Measurements from ENCODE around the gene SLA2.
"Not testable (repeated sequence)": the region's sequence is repeated elsewhere in the genome, so short reads cannot be mapped to it uniquely, and the experiment has no call there.

The SLA2 gene

DNA sequence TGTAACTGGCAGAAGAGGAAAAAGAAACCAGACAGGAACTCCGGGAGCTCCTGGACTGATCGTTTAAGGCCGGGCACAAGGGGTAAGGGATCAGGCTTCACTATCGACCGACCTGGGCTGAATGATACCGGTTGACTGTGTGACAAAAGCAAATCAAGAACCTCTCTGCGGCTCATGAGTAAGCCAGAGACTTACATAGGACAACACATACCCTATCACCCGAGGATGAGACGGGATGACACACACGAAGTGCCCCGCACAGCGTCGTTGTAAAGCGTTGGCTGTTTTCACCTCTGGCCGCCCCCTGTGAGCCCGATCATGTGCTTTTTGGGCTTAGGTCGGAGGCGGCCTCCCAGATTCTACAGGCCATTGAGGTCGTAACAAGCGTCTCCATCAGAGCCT is 73.3 kb downstream of the SLA2 start:
- no peaks in the 10 kb centered on the region for H3K27me3 ChIP-seq
- H3K9me3 ChIP-seq: no peaks in the 10 kb centered on the region
- H3K36me3 ChIP-seq: no peaks in the 10 kb centered on the region
- no peak for TF ChIP-seq CTCF (IDR thresholded peaks at IDR 0.05; ENCODE audit: low read depth, low read length)
- no peak overlapping the region; the same call in 1 of the 2 replicates for H3K4me3 ChIP-seq (ENCODE audit: low read depth, low read length)
- DNase-seq: no peak
- H3K4me1 ChIP-seq: peaks cover 7% of the 10 kb centered on the region; the same call in 1 of the 2 replicates

GRCh38 chr20:36571564-36572504 is 74.2 kb downstream of the SLA2 start:
- TF ChIP-seq CTCF (IDR thresholded peaks at IDR 0.05; ENCODE audit: low read depth, low read length): no peak
- no peak overlapping the region for H3K4me3 ChIP-seq (ENCODE audit: low read depth, low read length)
- no peak for DNase-seq
- H3K4me1 ChIP-seq: peaks cover 7% of the 10 kb centered on the region; the same call in 1 of the 2 replicates
- H3K9me3 ChIP-seq: no peaks in the 10 kb centered on the region
- no peaks in the 10 kb centered on the region for H3K27me3 ChIP-seq
- no peaks in the 10 kb centered on the region for H3K36me3 ChIP-seq

DNA sequence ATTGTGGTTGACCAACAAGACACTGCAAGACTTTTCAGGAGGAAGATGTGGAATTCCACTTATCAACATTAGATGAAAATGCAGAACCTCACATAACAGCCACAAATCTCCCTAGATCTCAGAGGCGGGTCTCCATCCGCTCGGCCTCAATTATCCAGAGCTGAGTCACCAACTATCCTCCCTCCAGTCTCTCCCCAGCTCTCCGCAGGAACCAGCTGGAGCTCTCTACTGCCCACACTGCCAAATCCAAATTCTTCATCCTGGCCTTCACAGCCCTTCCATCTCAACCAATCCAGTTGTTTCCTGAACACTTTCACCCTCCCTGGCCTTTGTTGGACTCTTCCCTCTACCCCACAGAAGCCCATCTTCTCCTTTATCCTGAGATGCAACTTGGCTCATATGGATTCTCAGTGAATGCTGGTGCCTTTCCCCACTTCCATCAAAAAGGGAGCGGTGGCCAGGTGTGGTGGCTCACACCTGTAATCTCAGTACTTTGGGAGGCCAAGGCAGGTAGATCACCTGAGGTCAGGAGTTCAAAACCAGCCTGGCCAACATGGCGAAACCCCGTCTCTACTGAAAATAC is 76.1 kb downstream of the SLA2 start:
- no peaks in the 10 kb centered on the region; the same call in 1 of the 2 replicates for H3K9me3 ChIP-seq
- no peak overlapping the region for H3K4me3 ChIP-seq (ENCODE audit: low read depth, low read length)
- no peaks in the 10 kb centered on the region for H3K27me3 ChIP-seq
- H3K4me1 ChIP-seq: peaks cover 7% of the 10 kb centered on the region; the same call in 1 of the 2 replicates
- H3K36me3 ChIP-seq: no peaks in the 10 kb centered on the region
- TF ChIP-seq CTCF (IDR thresholded peaks at IDR 0.05; ENCODE audit: low read depth, low read length): 0 out of 2 replicates have a peak, but pooled peaks have one; percentile 5
- peak; percentile 45 for DNase-seq

DNA sequence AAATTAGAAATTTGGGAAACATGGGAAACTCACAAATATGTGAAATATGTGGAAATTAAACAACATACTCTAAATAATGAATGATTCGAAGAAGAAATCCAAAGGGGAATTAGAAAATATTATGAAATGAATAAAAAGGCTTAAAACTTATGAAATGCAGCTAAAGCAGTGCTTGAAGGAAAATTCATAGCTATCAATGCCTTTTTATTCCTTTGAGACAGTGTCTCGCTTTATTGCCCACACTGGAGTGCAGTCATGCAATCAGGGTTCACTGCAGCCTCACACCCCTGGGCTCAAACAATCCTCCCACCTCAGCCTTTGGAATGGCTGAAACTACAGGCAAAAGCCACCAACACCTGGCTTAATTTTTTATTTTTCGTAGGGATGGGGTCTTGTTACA is 80.5 kb downstream of the SLA2 start:
- no peak overlapping the region for H3K4me3 ChIP-seq (ENCODE audit: low read depth, low read length)

GRCh38 chr20:36564726-36565121 is 81.3 kb downstream of the SLA2 start:
- not testable (repeated sequence) for H3K4me3 ChIP-seq (ENCODE audit: low read depth, low read length); H3K36me3 ChIP-seq; DNase-seq; H3K27me3 ChIP-seq; H3K4me1 ChIP-seq; H3K9me3 ChIP-seq

More for the DNA sequence above, 80.5 kb downstream of the SLA2 start:
- Histone ChIP-seq H3K4me1 (0 out of 2 replicates have a peak, but pooled peaks cover 3% of the 10 kb centered on the region), H3K27me3 (no peaks in the 10 kb centered on the region), H3K9me3 (no peaks in the 10 kb centered on the region; the same call in 1 of the 2 replicates), H3K36me3 (no peaks in the 10 kb centered on the region)
- no peak for DNase-seq
- no peak for TF ChIP-seq CTCF (IDR thresholded peaks at IDR 0.05; ENCODE audit: low read depth, low read length)

GRCh38 chr20:36564078-36564725 is 81.8 kb downstream of the SLA2 start:
- H3K36me3 ChIP-seq; H3K4me3 ChIP-seq (ENCODE audit: low read depth, low read length); H3K4me1 ChIP-seq; H3K27me3 ChIP-seq; H3K9me3 ChIP-seq; DNase-seq: not testable (repeated sequence)
